UCSD-AML1 (cell line): ENCODE measurements around the gene ASMT.
"Not testable (repeated sequence)": the region's sequence is repeated elsewhere in the genome, so short reads cannot be mapped to it uniquely, and the experiment has no call there.

Experiments used
- DNase-seq: peaks from one replicate; lab custom pipeline; 2025; ENCODE audit not compliant: unreplicated experiment; lab: John Stamatoyannopoulos, UW

The ASMT gene

GRCh38 chrX:1646009-1646408, 31.1 kb downstream of the ASMT start:
- no peak for DNase-seq

DNA sequence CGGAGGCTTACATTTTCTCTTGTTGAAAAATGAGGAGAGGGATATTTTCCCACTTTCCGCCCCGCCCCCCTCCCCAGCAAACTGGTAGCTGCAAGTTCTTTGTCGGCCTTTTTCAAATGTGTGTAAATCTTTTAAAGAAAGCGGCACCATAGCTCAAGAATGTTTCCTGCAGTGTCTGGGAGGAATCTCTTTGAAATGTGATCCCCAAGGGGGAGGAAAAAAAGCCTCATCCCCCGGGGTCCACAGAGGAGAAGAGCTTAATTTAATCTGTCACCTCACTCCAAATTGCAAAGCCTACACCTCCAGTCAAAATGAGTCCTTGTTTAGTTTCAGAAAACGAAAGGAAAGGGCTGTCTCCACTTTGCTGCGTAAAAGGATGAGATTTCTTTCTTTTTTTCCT, 34.8 kb downstream of the ASMT start:
- DNase-seq: no peak

- DNase-seq: peak; percentile 34
Measured at GRCh38 chrX:1652011-1652811, 37.4 kb downstream of the ASMT start.

GRCh38 chrX:1656379-1656778, 41.5 kb downstream of the ASMT start:
- DNase-seq: no peak

GRCh38 chrX:1657367-1658070, 42.7 kb downstream of the ASMT start:
- DNase-seq: peak; percentile 66

DNA sequence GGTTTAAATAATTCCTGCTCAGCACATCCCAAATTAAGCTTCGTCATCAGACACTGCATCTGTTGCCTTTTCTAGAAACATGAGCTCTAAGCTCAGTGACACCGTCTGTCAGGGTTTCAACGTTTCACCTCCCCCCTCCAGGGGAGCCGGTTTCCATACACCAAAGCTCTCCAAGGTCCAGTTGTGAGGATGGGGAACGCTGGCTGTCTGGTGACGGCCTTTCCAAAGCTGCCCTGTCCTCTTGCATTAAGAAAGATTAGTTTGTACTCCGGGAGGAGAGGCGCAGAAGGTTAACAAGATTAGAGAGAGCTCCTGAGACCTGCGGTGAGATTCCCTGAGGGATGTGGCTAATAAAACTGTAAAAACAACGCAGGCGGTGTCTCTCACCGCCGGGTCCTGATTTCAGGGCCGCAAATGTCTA, 43.2 kb downstream of the ASMT start:
- DNase-seq: no peak

- DNase-seq: no peak
Measured at GRCh38 chrX:1659664-1660461, 45.0 kb downstream of the ASMT start.

DNA sequence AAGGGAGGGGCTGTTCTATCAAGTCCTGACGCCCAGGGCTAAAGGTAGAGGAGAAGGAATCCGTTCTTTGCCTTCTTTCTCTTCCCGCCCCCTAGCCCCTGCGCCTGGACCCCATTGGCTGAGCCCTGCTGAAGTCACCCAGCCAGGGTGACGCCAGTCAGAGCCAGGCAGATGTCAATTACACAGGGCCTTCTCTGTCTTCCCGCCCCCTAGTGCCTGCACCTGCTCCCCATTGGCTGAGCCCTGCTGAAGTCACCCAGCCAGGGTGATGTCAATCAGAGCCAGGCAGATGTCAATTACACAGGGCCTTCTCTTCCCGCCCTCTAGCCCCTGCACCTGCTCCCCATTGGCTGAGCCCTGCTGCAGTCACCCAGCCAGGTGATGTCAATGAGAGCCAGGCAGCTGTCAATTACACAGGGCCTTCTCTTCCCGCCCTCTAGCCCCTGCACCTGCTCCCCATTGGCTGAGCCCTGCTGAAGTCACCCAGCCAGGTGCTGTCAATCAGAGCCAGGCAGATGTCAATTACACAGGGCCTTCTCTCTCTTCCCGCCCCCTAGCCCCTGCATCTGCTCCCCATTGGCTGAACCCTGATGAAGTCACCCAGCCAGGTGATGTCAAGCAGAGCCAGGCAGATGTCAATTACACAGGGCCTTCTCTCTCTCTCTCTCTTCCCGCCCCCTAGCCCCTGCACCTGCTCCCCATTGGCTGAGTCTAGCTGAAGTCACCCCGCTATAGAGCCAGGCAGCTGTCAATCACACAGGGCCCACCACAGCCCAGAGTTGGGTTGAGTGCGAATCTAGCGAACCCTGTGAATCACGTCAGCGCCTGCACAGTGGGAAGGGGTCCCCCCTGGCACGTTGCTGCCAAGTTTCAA, 46.4 kb downstream of the ASMT start:
- peak; percentile 65 for DNase-seq

- DNase-seq: no peak
Measured at GRCh38 chrX:1661922-1662221, 47.0 kb downstream of the ASMT start.

DNA sequence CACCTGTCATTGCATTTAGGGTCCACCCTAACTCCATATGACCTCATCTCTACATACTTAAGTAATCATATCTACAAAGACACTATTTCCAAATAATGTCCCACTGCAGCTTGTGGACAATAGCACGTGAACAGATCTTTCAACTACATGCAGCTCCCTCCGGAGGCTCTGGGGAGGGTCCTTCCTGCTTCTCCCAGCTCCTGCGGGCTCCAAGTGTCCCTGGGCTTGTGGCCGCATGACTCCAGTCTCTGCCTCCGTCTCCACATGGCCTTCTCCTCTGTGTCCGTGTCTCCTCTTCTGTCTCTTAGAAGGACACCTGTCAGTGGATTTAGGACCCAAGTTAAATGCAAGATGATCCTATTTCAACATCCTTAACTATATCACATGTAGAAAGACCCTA, 52.7 kb downstream of the ASMT start:
- no peak for DNase-seq

GRCh38 chrX:1673337-1673736, 58.5 kb downstream of the ASMT start:
- DNase-seq: peak; percentile 14

GRCh38 chrX:1676866-1677265, 62.0 kb downstream of the ASMT start:
- DNase-seq: no peak

GRCh38 chrX:1679238-1679637, 64.4 kb downstream of the ASMT start:
- DNase-seq: no peak

DNA sequence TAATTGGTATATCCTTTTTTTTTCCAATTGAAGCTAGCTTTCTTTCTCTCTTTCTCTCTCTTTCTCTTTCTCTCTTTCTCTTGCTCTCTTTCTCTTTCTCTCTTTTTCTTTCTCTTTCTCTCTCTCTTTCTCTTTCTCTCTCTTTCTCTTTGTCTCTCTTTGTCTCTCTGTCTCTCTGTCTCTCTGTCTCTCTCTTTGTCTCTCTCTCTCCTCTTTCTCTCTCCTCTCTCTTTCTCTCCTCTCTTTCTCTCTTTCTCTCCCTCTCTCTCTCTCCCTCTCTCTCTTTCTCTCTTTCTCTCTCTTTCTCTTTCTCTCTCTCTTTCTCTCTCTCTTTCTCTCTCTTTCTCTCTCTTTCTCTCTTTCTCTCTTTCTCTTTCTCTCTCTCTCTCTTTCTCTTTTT, 66.6 kb downstream of the ASMT start:
- DNase-seq: no peak

DNA sequence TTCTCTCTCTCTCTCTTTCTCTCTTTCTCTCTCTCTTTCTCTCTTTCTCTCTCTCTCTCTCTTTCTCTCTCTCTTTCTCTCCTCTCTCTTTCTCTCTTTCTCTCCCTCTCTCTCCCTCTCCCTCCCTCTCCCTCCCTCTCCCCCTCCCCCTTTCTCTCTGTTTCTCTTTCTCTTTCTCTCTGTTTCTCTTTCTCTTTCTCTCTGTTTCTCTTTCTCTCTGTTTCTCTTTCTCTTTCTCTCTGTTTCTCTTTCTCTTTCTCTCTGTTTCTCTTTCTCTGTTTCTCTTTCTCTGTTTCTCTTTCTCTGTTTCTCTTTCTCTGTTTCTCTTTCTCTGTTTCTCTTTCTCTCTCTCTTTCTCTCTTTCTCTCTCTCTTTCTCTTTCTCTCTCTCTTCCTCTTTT, 67.0 kb downstream of the ASMT start:
- DNase-seq: not testable (repeated sequence)

GRCh38 chrX:1682501-1682900, 67.6 kb downstream of the ASMT start:
- DNase-seq: not testable (repeated sequence)

GRCh38 chrX:1684883-1685282, 70.0 kb downstream of the ASMT start:
- not testable (repeated sequence) for DNase-seq

DNA sequence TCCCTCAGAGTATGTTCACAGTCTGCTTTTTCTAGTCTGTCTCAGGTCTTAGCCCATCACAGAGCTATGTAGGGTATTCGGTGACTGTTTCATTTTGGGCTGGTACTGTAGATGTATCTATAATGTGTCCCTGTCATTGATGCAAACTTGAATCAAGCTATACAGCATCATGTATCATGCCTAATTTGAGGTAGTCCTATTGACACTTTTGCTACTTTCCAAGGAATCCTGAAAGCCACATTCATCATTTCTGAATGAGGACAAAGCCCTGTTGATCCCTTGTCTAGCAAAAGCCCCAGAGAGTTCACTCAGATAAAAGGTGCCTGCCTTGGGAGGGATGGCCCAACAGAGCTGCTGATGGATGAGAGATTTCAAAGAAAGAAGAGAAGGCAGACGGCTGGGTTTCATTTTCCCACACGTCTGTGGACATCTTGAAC, 70.6 kb downstream of the ASMT start:
- DNase-seq: not testable (repeated sequence)

- no peak for DNase-seq
Measured at GRCh38 chrX:1686642-1687041, 71.8 kb downstream of the ASMT start.
